ENCODE results near the gene MAPK10.
"Not testable (repeated sequence)": the region's sequence is repeated elsewhere in the genome, so short reads cannot be mapped to it uniquely, and the experiment has no call there.

MAPK10 gene

DNA sequence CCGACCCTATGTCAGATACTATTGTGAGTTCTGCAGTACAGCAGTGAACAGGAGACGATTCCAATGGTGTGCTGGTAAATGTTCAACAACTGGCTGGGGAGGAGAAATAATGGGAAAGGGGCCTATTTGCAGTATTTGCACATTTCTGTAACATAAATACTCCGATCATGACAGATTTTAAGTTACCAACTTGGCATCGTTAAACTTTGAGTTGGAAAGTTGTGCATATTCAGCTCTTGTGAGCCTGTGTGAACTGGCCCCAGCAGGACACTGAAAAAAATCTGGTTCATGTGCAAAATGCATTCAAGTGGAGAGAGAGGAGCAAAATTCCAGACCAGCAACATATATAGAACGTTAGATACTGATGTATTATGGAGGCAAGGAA is 175.0 kb downstream of the MAPK10 start:
- no peak for DNase-seq (ENCODE audit: low read depth in 2 of 2)

DNA sequence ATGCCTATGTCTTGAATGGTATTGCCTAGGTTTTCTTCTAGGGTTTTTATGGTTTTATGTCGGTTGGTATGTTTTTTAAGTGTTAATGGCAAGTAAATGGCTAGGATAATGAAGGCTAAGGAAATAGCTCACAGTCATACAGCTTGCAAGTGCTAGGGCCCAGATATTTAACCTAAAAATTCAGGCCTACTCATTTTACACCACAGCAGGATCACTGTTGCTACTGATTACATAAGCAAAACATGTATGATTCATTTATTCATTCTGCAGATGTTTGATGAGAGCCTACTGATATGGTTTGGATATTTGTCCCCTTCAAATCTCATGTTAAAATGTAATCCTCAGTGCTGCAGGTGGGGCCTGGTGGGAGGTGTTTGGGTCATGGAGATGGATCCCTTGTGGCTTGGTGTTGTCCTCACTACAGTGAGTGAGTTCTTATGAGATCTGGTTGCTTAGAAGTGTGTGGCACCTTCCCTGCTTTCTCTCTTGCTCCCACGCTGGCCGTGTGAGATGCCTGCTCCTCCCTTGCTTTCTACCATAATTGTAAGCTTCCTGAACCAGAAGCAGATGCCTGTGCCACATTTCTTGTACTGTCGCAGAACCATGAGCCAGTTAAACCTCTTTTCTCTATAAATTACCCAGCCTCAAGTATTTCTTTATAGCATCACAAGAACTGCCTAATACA is 175.5 kb downstream of the MAPK10 start:
- DNase-seq (ENCODE audit: low read depth in 2 of 2): no peak

DNA sequence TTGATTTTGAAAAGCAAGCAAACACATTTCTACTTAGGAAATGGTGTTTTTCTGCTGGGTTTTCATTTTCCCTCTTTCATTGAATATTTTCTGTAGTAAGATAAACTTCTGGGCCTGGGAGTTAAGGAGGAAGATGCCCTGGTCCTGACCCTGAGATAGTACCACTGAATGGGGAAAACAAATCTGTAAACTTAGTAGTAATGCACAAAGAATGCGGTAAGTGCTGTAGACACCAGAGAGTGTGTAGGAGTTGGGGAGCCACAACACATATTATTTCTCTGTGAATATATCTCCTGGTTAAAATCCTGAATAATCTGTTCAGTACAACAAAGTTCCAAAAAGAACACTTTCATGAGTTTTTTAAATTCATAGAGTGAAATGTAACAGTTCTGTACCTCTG is 178.3 kb downstream of the MAPK10 start:
- no peak for DNase-seq (ENCODE audit: low read depth in 2 of 2)

DNA sequence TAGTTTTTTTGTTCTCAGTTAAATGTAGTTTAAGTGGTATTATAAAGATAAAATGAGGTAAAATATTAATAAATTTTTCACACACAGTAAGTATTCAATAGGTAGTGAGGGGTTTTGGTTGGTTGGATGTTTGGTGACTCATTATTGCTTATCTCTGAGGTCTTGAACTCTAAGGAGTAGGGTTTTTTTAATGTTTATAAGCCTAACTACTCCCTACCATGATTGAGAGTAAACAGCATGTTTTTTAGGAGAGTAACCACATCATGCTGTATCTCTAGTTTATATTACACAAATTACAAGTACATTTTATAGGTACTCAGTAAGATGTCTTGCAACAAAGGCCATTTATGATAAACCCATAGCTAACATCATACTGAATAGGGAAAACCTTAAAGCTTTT is 181.6 kb downstream of the MAPK10 start:
- DNase-seq (ENCODE audit: low read depth in 2 of 2): no peak

DNA sequence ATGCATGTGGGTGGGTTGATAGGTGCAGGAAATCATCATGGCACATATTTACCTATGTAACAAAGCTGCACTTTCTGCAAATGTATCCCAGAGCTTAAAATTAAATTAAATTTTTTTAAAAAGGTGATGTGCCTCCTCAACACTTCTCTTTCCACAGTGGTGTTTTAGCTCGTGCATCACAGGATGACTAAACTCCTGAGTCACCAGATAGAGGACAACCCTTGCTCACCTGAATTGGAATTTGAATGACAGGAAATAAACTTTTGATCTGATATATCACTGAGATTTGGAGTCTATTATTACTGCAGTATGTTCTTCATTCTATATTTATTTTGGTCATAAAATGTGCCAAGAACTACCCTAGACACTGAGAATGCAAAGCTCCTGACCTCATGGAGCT is 185.3 kb downstream of the MAPK10 start:
- DNase-seq (ENCODE audit: low read depth in 2 of 2): no peak

DNA sequence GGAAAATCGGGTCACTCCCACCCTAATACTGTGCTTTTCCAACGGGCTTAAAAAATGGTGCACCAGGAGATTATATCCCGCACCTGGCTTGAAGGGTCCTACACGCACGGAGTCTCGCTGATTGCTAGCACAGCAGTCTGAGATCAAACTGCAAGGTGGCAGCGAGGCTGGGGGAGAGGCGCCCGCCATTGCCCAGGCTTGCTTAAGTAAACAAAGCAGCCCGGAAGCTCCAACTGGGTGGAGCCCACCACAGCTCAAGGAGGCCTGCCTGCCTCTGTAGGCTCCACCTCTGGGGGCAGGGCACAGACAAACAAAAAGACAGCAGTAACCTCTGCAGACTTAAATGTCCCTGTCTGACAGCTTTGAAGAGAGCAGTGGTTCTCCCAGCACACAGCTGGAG is 191.5 kb downstream of the MAPK10 start:
- not testable (repeated sequence) for DNase-seq (ENCODE audit: low read depth in 2 of 2)

DNA sequence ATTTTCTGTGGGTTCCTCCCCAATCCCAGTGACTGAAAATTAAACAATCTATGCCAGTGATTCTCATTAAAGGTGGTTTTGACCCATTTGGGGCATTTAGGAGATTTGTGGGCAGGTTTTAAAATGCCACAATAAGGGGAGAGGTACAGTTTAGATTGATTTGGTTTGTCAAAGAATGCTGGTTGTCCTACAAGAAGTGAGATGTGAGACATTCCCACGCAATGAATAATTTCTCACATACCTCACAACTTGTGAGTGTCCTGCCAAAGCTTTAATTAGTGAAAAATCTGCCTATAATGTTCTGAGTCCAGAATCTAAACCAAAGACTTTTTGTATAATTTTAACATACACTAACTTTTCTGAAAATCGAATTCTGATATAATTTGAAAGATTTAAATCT is 199.4 kb downstream of the MAPK10 start:
- no peak for DNase-seq (ENCODE audit: low read depth in 2 of 2)

DNA sequence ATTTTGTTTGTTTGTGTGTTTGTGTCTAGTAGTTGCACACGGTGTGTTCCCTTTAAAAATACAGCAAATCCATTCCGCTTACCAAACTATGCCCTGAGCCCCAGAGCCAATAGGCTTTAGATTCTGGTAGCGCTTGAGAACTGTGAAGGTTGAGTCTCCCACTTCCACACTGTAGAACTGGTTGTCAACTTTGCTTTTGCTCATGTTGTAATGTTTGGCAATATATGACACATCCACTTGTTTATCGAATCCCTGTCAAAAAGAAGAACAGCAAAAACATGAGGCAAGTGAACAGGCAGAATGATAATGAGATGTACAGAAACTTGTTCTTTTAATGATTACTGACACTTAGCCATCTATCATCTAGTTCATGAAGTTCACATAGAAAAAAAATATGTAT is 200.6 kb downstream of the MAPK10 start:
- DNase-seq (ENCODE audit: low read depth in 2 of 2): no peak

DNA sequence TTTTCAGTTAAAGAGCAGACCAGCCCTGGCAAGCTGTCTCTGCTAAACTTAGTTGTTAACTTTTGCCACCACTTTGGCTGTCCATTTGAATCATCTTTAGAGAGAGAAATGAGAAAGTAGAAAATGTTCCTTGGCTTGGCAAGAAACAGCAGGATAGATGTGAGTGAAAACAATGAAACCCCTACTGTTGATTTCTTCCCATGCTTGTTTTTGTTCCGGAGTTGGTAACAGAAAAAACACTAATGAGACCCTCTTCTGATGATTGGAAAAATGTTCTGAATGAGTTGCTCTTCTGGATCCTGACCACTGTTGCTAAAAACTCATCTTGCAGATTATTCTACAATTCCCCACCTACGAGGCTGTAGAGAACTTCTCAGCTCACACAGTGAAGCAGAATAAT is 203.3 kb downstream of the MAPK10 start:
- no peak for DNase-seq (ENCODE audit: low read depth in 2 of 2)

DNA sequence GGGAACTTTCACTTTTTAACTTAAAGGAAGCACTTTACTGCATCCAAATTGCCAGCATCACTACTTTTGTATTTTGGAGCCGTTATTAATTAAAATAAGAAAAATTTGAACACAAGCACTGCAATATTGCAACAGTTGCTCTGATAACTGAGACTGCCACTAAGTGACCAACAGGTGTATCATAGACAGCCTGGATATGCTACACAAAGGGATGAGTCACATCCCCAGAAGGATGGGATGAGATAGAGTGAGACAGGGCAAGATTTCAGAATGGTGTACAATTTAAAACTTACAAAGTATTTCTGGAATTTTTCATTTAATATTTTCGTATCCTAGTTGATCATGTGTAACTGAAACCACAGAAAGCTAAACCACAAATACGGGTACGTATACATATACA is 204.1 kb downstream of the MAPK10 start:
- no peak for DNase-seq (ENCODE audit: low read depth in 2 of 2)

DNA sequence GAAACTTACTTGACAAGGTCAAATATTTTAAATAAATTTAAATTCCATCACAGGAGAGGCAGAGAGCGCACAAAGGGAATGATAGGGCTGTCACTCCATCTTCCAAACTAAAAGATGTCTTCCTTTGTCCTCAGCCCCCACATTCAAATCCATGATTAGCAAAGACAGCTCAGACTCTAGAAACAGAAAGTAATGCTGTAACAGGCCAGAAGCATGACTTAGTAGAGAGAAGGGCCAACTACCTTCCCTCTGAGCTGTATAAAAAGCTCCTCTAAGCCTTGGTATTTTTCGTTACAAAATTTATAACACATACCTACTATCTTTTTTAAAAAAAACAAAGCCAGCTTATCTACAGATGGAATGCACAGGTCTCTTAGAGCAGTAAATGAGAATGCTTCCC is 207.4 kb downstream of the MAPK10 start:
- no peak for DNase-seq (ENCODE audit: low read depth in 2 of 2)

DNA sequence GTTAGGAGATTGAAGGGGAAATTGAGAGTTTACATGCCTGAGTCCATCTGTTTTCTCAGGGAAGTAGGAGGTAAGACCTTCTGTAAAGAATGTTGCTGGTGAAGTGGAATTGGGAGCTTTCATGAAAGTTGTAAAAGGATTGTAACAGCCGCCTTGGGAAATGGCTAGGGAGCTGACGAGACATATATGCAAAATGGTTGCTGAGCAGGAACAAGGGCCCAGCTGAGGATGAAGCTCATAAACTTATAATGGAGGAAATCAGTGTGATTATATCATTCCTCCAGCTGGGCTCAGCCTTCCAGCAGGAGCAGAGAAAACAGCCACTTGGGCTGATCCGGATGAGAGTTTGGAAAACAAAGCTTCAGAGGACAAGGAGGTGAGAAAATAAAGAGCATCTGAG is 208.7 kb downstream of the MAPK10 start:
- no peak for DNase-seq (ENCODE audit: low read depth in 2 of 2)

DNA sequence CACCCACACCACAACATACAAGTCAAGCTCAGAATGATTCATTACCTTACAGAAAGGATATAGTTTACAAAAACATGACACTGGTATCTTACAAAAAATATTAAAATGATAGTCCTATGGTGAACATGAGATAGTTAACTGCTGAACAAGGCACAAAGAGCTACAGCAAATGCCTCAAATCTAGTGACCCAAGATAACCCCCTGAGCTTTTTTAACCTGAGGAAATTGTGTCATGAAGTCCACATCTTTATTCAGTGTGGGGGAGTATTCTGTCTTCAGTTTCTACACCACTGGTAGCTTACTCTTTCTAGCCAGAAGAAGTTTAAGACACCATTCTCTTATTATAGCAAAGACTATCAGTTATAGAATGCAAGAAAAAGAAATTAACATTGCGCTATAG is 218.7 kb downstream of the MAPK10 start:
- DNase-seq (ENCODE audit: low read depth in 2 of 2): no peak

DNA sequence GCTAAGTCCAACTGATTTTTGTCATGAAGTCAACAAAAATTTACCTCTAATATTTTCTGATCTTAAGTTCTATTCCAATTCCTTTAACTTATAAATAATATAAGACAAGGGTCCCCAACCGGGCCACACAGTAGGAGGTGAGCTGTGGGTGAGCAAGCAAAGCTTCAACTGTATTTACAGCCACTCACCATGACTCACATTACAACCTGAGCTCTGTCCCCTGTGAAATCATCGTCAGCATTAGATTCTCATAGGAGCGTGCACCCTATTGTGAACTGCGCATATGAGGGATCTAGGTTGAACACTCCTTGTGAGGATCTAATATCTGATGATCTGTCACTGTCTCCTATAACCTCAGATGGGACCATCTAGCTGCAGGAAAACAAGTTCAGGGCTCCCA is 227.4 kb downstream of the MAPK10 start:
- no peak for DNase-seq (ENCODE audit: low read depth in 2 of 2)

DNA sequence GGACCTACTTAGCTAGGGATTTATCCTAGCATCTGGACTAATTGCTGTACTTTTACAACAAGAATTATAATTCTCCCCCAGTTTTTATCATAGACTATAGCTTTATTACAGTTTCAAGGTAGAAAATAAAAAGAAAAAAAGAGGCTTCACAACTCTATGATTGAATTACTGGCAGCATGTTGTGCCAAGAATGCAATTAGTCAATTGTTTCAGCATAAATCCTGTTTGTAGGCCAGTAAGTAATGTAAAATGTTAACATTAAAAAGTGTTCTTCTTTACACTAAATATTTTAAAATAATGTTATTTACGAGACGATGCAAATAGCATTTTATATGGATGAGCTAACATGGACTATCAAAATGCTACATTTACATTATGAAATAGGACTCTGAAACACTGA is 228.4 kb downstream of the MAPK10 start:
- DNase-seq (ENCODE audit: low read depth in 2 of 2): no peak

DNA sequence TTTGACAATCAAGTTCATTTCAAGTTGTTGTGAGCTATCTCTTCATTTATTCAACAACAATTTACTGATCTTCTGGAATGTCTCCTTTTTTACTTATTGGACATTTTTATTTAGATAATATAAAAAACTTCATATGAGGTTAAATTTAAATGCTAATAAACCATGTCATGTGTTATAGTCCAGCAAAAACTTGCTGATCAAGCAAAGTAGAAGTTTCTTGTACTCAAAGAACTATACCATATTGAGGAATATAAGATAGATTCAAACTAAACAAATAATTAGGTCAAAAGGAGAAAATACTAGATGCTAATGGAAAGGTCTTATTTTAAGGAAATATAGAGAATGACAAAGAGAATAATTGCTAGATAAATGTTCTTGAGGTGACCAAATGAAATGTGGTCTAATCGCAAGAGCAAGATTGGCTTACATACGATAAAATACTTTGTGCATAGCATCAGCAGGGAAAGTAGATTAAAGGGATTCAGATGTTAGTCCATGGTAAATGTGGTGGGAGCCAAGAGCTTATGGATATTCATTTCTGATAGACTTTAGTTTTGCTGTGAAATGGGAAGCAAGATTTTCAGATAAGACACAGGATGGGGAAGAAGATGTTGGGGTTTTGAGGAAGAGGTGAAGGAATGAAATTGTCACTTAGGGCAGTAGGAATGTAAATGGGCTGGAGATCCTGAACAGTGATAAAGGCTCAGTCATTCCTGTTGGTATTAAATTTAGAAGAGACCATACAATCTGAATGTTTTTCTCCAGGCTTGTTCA is 229.5 kb downstream of the MAPK10 start:
- no peak for DNase-seq (ENCODE audit: low read depth in 2 of 2)

DNA sequence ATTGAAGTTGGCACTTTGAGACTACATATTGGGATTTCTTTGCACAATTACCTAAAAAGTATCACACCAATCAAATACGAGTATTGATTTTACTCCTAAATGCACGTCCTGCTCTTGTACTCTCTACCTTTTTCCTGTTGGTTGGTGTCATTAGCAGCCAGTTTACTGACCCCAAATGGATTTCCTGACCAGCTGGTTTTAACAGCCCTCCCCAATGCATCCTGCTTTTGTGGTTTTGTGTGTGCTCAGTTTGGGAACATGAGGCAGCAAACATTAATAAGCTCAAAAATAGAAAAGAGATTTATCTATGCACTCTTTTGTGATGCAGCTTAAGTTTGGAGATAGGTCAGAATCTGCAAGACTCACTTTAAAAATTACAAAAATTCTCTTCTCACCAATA is 230.3 kb downstream of the MAPK10 start:
- DNase-seq (ENCODE audit: low read depth in 2 of 2): no peak

DNA sequence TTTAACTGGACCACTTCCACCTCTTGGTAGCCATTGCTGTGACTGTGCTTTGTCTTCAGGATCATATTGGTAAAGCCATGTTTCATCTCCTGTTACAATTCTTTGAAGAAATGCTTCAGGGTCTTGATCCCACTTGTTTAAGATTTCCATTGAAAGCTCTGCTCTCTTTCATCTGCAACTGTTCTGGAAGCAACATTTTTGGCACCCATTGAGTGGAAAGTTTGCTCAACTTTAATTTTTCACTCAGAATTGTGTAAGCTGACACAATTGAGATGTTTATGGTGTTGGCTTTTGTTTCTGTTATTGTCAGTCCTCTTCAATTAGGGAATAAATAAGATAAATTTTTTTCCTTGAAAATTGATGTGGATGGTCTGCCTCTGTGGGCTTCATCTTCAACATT is 237.4 kb downstream of the MAPK10 start:
- DNase-seq (ENCODE audit: low read depth in 2 of 2): no peak

DNA sequence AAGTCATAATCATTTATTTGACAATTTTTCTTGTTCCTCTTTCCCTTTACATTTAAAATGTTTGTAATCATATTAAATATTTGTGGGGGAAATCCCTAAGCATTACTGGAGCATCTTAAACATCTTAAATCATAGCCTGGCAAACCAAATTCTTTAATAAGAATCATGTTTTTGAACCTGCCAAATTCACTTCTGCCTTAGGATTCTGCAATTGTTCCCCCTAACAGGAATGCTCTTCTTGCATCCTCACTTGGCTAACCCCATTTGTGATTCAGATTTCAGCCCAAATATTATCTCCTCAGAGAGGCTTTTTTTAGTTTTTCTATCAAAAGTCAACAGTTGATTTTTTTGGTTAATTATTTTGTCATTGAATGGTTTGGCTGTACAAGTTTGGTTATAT is 241.1 kb downstream of the MAPK10 start:
- DNase-seq (ENCODE audit: low read depth in 2 of 2): no peak

DNA sequence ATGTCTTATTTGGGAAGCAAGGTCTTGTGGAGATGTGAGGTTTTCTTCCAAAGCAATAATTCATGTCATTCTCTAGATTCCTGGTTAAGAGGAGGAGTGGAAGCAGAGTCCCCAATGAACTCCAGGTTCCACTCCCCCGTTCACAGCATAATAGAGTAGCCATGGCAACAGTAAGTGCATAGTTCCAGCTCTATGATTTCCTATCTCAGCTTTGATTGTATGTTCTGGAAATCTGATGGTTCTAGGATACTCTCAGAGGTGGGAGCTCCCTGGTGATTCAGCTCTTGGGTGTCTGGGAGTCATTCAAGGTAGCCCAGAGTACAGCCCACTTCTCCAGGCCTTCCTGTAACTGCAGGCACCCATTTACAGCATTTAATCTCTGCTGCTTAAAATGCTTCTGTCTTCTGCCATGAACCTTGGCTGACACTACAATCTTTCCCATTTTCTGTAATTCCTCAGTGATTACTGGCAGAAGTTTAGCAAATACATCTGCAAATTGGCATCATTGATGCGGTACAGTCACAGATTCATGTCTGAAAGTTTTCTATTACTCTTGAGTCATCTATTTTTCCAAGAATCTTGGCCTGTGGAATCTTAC is 242.0 kb downstream of the MAPK10 start:
- DNase-seq (ENCODE audit: low read depth in 2 of 2): no peak

DNA sequence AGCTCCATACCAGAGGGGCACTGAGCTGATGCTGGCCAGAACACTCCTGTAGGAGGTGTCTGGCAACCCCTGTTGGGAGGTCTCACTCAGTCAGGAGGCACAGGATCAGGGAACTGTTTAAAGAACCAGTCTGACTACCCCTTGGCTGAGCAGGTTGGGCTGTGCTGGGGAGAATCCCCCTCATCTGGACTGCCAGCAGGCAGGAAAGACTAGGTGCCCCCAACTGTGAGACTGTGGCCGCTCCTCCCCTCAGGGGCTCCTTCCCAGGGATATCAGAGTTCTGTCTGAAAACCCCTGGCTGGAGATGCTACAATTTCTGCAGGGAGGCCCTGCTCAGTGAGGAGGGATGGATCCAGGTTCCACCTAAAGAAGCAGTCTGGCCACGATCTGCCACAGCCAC is 245.3 kb downstream of the MAPK10 start:
- DNase-seq (ENCODE audit: low read depth in 2 of 2): no peak

DNA sequence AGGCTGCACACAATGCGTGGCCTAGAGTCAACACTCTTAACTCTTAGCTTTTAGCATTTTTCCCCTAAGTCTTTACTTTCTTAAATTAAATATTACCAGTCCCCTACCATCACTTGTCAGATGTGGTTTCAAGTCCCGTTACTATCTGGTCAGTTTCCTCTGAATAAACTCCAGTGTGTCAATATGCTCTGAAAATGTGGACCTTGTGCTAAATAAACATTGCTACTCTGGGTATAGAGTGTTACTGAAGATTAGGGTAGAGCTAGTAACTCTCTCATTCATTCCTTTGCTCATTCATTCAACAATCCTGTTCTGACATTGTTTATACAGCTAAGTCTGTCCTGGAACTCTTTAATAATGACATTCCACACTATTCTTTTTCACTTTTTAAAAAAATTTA is 251.0 kb downstream of the MAPK10 start:
- DNase-seq (ENCODE audit: low read depth in 2 of 2): no peak

DNA sequence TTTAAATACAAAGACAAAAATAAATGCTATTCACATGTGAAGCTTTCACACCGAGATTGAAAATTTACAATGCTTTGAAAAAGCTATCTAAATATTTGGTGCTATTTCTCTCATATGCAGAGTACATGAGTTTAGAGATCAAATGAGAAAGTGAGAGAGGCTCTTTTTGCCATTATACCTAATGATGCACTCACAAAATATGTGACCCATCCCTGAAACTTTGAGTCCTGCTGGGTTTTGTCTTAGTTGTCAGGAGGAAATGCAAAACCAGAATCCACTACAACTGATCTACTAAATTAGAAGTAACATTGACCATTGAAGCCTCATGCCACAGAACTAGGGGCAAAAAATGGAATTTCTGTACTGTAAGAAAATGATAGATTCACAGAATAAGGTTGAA is 251.7 kb downstream of the MAPK10 start:
- DNase-seq (ENCODE audit: low read depth in 2 of 2): no peak
